Measurements from ENCODE around the gene MAG.

The MAG gene

DNA sequence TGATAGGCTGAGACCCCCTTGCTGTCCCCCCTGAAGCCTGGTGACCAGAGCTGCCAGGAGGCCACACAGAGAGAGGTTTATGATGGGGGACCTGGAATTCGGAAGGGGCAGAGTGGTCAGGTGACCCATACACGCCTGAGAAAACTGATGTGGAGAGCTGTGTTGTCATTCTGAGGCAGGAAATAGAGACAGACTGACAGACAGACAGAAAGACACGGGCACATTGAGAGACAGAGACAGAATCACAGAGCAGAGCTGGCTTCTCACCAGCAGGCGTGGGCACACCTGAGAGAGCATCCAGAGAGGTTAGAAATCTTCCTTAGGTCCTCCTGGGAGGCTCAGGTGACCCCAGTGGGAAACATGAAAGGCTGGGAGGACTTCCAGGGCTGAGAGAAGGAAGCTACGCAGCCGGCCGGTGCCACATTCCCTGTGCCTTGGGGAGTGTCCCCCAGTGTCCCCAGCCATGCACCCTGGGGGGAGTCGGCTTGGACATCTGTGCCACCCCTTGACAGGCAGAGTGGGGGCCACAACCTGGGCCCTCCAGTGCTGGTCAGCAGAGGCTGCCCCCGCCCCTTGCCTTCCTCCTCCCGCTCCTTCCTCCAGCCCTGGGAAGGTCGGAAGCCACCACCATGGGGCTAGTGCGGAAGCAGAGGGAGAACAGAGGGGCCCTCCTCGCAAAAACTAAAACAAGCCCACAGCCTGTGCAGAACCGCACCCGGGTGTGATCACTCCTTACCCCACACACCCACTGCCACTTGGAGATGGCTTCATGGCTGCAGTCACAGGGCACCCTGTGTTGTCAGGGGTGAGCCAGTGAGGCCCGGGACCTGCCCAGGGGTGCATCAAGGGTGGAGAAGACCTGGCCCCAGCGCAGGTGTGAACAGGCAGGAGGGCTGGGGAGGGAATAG lies 57.9 kb downstream of the MAG start (continued):
- no peak for TF ChIP-seq PATZ1 (CRISPR knock-in tag; IDR thresholded peaks at IDR 0.05; ENCODE audit: borderline replicate concordance)

DNA sequence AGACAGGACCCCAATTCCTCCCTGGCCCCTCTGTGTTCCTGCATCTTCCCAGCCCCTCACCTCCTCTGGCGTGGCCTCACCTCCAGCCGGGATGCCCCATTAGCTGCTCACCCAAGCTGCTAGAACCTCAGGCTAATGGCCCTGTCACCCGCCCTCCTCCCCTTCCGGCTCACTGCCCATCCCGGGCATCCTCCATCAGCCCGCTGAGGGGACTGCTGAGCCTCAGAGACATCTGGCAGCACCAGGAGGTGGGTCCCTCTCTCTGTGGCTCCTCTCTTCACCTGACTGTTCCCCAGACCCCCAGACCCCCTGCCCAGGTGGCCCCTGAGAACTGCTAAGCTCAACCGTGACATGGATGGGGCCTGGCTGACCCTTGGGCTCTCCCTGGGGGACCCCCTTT lies 58.6 kb downstream of the MAG start:
- ATAC-seq, result no peak
- TF ChIP-seq POU6F1 (CRISPR knock-in tag; IDR thresholded peaks at IDR 0.05; ENCODE audit: borderline replicate concordance, low read depth) (no peak), ZC3H10 (CRISPR knock-in tag; IDR thresholded peaks at IDR 0.05) (no peak), RARB (CRISPR knock-in tag; IDR thresholded peaks at IDR 0.05) (no peak), BACH2 (CRISPR knock-in tag; IDR thresholded peaks at IDR 0.05; ENCODE audit: borderline replicate concordance) (no peak)

DNA sequence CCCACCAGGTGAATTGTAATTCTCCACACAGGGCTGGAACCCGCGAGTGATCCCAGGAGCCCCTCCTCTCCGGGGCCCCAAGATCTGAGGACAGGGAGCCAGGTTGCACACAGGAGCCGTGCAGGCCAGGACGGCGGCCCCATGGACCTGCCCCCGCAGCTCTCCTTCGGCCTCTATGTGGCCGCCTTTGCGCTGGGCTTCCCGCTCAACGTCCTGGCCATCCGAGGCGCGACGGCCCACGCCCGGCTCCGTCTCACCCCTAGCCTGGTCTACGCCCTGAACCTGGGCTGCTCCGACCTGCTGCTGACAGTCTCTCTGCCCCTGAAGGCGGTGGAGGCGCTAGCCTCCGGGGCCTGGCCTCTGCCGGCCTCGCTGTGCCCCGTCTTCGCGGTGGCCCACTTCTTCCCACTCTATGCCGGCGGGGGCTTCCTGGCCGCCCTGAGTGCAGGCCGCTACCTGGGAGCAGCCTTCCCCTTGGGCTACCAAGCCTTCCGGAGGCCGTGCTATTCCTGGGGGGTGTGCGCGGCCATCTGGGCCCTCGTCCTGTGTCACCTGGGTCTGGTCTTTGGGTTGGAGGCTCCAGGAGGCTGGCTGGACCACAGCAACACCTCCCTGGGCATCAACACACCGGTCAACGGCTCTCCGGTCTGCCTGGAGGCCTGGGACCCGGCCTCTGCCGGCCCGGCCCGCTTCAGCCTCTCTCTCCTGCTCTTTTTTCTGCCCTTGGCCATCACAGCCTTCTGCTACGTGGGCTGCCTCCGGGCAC lies 59.6 kb downstream of the MAG start:
- ATAC-seq, result no peak
- TF ChIP-seq ZFP30 (CRISPR knock-in tag; IDR thresholded peaks at IDR 0.05) (no peak), ZFP3 (CRISPR knock-in tag; IDR thresholded peaks at IDR 0.05) (no peak), ARNTL (CRISPR knock-in tag; IDR thresholded peaks at IDR 0.05; ENCODE audit: borderline replicate concordance, low read depth) (no peak), POU6F1 (CRISPR knock-in tag; IDR thresholded peaks at IDR 0.05; ENCODE audit: borderline replicate concordance, low read depth) (no peak), GLIS3 (CRISPR knock-in tag; IDR thresholded peaks at IDR 0.05) (no peak), TOX (CRISPR knock-in tag; IDR thresholded peaks at IDR 0.05; ENCODE audit: borderline replicate concordance) (no peak), RARB (CRISPR knock-in tag; IDR thresholded peaks at IDR 0.05) (no peak), TCF4 (CRISPR knock-in tag; IDR thresholded peaks at IDR 0.05; ENCODE audit: borderline replicate concordance) (no peak), ZNF8 (CRISPR knock-in tag; IDR thresholded peaks at IDR 0.05) (no peak), PPARA (CRISPR knock-in tag; IDR thresholded peaks at IDR 0.05; ENCODE audit: borderline replicate concordance) (no peak), CSDC2 (CRISPR knock-in tag; IDR thresholded peaks at IDR 0.05) (no peak), ESRRG (CRISPR knock-in tag; IDR thresholded peaks at IDR 0.05) (no peak)

DNA sequence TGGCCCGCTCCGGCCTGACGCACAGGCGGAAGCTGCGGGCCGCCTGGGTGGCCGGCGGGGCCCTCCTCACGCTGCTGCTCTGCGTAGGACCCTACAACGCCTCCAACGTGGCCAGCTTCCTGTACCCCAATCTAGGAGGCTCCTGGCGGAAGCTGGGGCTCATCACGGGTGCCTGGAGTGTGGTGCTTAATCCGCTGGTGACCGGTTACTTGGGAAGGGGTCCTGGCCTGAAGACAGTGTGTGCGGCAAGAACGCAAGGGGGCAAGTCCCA lies 60.2 kb downstream of the MAG start:
- TF ChIP-seq TOX (CRISPR knock-in tag; IDR thresholded peaks at IDR 0.05; ENCODE audit: borderline replicate concordance) (no peak), ZNF8 (CRISPR knock-in tag; IDR thresholded peaks at IDR 0.05) (no peak), TCF4 (CRISPR knock-in tag; IDR thresholded peaks at IDR 0.05; ENCODE audit: borderline replicate concordance) (no peak), ZNF70 (CRISPR knock-in tag; IDR thresholded peaks at IDR 0.05) (no peak), GLIS3 (CRISPR knock-in tag; IDR thresholded peaks at IDR 0.05) (no peak), ESRRG (CRISPR knock-in tag; IDR thresholded peaks at IDR 0.05) (no peak), SNAI2 (CRISPR knock-in tag; IDR thresholded peaks at IDR 0.05) (no peak), POU6F1 (CRISPR knock-in tag; IDR thresholded peaks at IDR 0.05; ENCODE audit: borderline replicate concordance, low read depth) (no peak), PPARA (CRISPR knock-in tag; IDR thresholded peaks at IDR 0.05; ENCODE audit: borderline replicate concordance) (no peak), ISL1 (CRISPR knock-in tag; IDR thresholded peaks at IDR 0.05) (no peak), CSDC2 (CRISPR knock-in tag; IDR thresholded peaks at IDR 0.05) (no peak), PATZ1 (CRISPR knock-in tag; IDR thresholded peaks at IDR 0.05; ENCODE audit: borderline replicate concordance) (no peak)
- TF ChIP-seq, protein P1, sequence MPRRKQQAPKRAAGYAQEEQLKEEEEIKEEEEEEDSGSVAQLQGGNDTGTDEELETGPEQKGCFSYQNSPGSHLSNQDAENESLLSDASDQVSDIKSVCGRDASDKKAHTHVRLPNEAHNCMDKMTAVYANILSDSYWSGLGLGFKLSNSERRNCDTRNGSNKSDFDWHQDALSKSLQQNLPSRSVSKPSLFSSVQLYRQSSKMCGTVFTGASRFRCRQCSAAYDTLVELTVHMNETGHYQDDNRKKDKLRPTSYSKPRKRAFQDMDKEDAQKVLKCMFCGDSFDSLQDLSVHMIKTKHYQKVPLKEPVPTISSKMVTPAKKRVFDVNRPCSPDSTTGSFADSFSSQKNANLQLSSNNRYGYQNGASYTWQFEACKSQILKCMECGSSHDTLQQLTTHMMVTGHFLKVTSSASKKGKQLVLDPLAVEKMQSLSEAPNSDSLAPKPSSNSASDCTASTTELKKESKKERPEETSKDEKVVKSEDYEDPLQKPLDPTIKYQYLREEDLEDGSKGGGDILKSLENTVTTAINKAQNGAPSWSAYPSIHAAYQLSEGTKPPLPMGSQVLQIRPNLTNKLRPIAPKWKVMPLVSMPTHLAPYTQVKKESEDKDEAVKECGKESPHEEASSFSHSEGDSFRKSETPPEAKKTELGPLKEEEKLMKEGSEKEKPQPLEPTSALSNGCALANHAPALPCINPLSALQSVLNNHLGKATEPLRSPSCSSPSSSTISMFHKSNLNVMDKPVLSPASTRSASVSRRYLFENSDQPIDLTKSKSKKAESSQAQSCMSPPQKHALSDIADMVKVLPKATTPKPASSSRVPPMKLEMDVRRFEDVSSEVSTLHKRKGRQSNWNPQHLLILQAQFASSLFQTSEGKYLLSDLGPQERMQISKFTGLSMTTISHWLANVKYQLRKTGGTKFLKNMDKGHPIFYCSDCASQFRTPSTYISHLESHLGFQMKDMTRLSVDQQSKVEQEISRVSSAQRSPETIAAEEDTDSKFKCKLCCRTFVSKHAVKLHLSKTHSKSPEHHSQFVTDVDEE (CRISPR knock-in tag; IDR thresholded peaks at IDR 0.05), result no peak
- ATAC-seq, result no peak

Data from SK-N-SH treated with all-trans-retinoic acid at 6 μM for 48 hours (cell line).